ENCODE measurements around the gene GUK1.
"Not testable (repeated sequence)": the region's sequence is repeated elsewhere in the genome, so short reads cannot be mapped to it uniquely, and the experiment has no call there.

The GUK1 gene

GRCh38 chr1:228161866-228162265 is 21.8 kb downstream of the GUK1 start:
- DNase-seq = no peak

DNA sequence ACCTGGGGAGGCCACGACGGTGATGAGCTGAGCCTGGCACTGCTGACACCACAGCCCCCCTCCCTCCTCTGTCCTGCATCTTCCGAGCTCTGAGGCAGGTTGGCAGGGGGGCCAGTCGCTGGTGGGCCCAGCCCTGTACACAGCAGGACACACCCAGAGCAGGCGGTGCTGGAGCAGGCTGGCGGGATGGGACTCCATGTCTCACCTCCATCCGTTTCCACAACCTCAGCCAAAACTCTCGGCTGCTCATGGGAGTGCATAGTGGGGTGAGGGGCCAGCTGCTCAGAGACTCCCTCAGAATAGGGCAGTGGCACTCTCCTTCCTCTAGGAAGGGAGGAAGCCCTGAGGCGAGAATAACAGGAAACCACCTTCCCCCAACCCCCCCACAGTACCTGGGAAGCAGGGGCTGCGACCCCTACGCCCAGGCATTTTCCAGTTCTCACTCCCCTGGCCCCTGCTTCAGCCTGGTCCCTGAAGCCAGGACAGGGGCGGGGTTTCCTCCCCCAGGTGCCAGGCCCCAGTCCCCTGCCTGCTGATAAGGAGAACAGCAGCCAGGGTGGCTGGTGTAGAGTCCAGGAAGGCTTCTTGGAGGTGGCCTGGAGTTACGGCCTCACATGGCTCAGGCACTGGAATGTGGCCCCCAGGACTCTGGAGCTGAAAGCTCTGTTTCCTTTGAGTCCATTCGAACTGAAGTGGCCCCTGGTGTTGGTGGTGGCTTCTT is 22.4 kb downstream of the GUK1 start:
- no peak for DNase-seq

- no peak for DNase-seq
Measured at GRCh38 chr1:228163007-228163753, 23.1 kb downstream of the GUK1 start.

GRCh38 chr1:228163776-228164519 is 23.9 kb downstream of the GUK1 start:
- DNase-seq = no peak

- peak in 1 of 58 donors; percentile 10 for DNase-seq
Measured at GRCh38 chr1:228164561-228165371, 24.7 kb downstream of the GUK1 start.

DNA sequence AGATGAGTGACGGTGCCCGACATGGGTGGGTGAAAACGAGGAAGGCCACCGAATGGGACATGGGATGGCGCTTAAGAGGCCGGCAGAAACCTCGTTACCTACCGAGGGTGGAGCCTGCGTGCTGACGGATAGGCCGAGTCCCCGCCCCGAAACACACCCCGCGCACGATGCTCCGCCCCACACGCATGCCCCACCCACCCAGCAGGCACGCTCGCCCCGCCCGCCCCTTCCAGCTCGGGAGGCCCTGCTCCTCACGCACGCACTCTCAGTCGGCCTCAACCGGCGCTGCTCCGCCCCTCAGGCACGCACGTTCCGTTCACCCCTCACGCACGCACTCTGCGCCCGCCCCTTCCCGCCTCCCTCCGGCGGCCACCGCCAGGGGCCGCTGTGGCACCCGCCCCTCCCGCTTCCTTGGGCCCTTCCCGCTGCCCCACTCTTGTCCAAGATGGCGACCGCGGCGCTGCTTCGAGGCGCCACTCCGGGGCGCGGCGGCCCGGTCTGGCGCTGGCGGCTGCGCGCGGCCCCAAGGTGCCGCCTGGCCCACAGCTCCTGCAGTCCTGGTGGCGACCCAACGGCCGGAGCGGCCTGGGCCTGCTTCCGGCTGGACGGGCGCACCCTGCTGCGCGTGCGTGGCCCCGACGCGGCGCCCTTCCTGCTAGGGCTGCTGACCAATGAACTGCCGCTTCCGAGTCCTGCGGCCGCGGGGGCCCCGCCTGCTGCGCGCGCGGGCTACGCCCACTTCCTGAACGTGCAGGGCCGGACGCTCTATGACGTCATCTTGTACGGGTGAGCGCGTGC is 25.5 kb downstream of the GUK1 start, which contains the start of gene IBA57:
TSS of gene IBA57 (plus strand) at position 433 of the 798 bp plus-strand sequence. CDS start at position 446, 13 bp downstream.
- peak; percentile 76 to 100 (median 99) for DNase-seq

GRCh38 chr1:228166170-228166936 is 26.3 kb downstream of the GUK1 start:
- peak in 42 of 58 donors; percentile 42 to 89 (median 67) for DNase-seq

DNA sequence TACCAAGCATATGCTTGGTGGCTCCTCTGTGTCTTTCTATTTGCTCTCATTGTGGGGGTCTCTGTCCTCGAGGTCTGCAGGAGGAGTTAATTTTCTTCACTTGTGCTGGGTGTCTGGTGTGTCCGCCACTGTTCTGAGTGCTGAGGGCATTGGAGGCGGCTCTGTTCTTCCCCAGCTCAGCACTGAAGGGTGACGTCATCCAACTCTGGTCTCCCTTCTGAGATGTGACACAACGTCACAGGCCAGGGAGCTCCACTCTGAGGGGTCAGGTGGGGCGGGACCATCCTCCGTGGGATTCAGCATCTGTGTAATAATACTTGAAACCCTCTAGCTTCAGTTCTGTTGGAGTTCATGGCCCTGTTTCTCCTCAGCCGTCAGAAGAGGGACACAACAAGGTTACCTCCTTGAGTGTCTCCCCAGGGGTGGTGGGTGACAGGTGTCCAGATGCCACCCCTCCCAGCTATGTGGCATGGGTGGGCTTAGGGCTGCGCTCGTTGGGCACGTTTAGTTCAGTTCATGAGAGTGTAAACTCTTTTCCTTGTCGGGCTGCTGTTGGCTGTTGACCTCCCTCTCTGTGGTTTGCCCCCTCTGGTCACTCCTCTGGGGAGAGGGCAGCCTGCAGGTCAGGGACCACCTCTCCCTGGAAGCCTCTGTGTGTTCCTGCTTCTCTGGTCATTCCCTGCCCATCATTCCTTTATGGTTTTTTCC is 28.6 kb downstream of the GUK1 start:
- no peak for DNase-seq

GRCh38 chr1:228169345-228169744 is 29.3 kb downstream of the GUK1 start:
- no peak for DNase-seq

DNA sequence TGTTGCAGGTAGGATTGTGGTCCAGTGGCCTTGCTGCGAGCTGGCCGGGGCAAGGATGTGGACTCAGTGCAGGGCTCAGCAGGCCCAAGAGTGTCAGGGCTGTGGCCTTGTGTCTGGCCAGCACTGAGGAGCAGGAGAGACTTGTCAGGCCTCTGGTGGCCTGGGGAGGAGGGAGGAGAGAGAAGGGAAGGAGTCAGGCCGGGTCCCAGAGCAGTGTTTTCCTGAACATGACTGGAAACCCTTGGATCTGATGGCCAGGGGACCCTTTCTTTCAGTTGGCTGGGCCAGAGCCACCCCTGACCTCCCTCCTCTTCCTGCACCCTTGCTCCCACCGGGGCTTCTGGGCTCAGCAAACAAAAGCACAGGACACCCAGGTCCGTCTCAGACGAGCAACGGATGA is 30.6 kb downstream of the GUK1 start:
- DNase-seq = no peak

DNA sequence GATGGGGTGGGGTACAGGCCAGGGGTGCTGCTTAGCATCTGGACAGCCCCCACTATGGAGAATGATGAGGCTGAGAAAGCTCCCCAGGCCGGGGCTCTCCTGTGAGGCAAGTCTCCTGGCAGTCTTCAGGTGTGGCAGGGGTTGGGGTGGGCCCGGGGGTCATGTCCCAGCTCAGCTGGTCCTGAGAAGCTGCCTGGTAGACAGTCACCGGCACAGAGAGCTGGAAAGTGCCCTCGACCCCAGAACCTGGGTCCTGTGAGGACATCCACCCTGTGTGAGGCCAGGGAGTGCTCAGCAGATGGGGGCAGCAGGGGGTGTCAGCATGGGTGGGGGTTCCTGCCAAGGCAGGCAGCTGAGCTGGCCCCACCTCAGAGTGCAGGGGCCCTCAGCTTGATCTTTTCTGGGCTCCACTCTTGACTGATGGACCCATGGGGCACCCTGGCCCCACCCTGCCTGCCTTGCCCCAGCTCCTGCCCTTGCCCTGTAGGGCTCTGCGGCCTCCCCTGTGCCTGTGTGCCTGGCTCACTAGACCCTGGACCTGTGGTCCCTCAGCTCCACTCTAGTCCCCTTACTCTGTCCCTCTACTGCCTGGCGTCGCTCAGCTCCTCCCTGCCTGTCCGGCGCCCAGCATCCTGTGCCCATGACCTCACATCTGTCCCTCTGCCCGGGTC is 31.3 kb downstream of the GUK1 start:
- DNase-seq = no peak

- DNase-seq = no peak
Measured at GRCh38 chr1:228172591-228173527, 32.8 kb downstream of the GUK1 start.

DNA sequence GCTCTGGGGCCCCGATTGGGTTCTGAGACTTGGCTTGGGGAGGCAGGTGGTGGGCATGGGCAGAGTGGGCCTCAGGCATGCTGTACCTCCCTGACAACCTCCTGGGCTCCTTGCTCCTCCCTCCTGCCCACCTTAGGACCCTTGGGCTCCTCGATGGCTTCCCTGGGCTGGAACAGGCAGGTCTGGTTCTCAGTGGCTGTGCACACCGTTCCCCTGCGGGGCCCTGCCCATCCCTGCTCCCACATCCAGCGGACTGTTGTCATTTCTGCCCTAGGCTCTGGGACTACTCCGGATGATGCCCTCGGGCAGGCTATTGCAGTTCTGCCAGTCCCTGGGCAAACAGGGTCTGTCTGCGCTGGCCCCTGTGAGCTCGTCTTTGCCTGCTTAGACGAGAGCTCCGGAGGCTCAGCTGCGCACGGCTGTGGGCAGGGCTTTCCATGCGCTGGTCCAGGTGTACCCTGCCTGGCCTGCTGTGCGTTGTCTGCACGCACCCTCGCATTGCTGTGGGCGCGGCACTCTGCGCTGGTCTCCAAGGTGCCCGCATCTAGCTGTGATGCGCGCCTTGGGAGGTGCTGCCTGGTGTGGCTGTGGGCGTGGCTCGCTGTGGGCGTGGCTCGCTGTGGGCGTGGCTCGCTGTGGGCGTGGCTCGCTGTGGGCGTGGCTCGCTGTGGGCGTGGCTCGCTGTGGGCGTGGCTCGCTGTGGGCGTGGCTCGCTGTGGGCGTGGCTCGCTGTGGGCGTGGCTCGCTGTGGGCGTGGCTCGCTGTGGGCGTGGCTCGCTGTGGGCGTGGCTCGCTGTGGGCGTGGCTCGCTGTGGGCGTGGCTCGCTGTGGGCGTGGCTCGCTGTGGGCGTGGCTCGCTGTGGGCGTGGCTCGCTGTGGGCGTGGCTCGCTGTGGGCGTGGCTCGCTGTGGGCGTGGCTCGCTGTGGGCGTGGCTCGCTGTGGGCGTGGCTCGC is 33.7 kb downstream of the GUK1 start:
- not testable (repeated sequence) for DNase-seq

DNA sequence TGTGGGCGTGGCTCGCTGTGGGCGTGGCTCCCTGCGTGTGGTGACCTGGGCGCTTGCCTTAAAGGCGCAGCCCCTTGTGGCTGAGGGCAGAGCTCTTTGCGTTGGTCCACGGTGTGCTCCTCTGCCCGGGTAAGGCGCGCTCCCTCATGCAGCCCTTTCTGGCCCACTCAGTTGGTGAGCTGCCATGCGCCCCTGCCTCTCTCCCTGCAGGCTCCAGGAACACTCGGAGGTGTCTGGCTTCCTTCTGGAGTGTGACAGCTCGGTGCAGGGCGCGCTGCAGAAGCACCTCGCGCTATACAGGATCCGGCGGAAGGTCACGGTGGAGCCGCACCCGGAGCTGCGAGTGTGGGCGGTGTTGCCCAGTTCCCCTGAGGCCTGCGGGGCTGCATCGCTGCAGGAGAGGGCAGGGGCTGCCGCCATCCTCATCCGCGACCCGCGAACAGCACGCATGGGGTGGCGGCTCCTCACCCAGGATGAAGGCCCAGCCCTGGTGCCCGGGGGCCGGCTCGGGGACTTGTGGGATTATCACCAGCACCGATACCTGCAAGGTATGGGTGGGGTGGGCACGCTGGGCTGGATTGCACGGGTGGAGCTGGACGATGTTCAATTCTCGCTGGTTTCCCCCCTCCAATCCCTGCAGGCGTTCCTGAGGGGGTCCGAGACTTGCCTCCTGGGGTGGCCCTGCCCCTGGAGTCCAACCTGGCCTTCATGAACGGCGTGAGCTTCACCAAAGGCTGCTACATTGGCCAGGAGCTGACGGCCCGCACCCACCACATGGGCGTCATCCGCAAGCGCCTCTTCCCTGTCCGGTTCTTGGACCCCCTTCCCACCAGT is 34.6 kb downstream of the GUK1 start:
- DNase-seq = no peak
